Measurements from ENCODE around the gene SMAD3. TPM values are rescaled to one million over a fixed set of nuclear protein-coding genes. Genes with fewer than 3 reads are reported as not detected.
A peak's percentile ranks its signal among the peaks of the same experiment; 100 is the strongest.

Gene SMAD3
- total and polyA plus RNA-seq, 2 donors: 8.8 to 21.6 TPM

DNA sequence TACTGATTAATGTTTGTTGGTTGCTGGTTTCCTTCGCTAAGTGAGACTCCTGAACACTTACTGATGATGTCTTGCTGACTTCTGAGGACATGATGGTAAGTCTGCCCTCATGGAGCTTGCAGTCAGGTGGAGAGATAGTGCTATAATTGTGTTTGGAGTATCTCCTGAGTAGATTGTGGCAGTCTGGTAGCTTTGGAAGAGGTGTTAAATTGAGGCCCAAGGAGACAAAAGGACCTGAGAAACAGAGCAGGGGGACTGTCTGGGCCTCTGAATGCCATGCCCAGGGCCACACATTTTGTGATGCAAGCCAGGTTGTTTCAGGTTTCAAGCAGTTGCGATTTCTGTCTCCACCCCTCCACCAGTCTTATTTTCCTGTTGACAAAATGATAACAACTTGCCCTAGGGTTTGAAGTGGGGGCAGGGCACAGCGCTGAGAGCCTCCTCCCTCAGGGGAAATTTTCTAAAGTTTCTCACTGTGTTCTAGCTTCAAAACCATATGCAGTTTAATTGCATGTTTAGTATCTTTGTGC, 16.7 kb downstream of the SMAD3 start:
- Histone ChIP-seq H3K4me3 (ENCODE audit: low read length in 2 of 2) (no peak overlapping the region), H3K4me1 (ENCODE audit: control insufficient read depth in 2 of 2, insufficient read depth in 2 of 2, low read length in 2 of 2) (peaks cover 31 to 73% of the 10 kb centered on the region in 2 donors), H3K36me3 (ENCODE audit: control insufficient read depth in 2 of 2, insufficient read depth in 2 of 2, low read length in 1 of 2) (no peaks in the 10 kb centered on the region), H3K27me3 (ENCODE audit: control insufficient read depth in 2 of 2, insufficient read depth in 1 of 2, low read length in 1 of 2) (peaks cover 0 to 2% of the 10 kb centered on the region in 2 donors), H3K27ac (ENCODE audit: low read depth in 1 of 2, low read length in 1 of 2) (no peak overlapping the region), H3K9me3 (ENCODE audit: control insufficient read depth in 2 of 2, insufficient read depth in 1 of 2, low read length in 1 of 2) (no peaks in the 10 kb centered on the region)
- peak in 1 of 9 donors; percentile 73 for DNase-seq (ENCODE audit: low read depth in 6 of 9, low spot score in 9 of 9)
- WGBS: 80% methylated on average over 3 of the region's 3 CpGs

DNA sequence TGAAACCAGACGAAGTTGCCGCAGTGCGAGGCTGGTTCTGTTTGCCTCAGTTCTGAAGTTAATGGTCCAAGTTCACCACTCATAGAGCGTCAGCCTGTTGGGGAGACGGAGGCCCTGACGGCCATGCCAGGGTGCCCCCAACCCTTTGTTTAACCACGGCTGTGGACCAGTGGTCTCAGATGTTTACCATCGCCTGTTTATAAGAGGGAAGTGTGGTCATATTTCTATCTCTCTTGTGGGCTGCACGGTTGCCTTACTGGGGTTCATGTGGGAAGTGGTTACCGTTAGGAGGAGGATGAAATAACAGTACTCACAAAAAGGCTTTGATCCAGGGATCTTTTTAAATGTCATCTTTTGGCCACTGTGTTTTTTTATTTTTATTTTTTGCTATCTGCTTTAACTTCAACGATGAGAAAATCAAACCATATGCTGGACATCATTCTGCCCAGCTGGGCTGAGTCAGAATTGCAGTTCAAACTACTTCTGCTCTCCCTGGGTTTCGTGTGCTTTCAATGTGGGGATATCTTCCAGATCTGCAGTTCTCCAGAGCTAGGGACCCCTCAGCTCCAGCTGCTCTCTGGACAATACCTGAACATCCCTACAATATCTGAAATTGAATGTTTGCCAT, 17.8 kb downstream of the SMAD3 start:
- Histone ChIP-seq H3K27ac (ENCODE audit: low read depth in 1 of 2, low read length in 1 of 2) (peak overlapping the region in 1 of 2 donors; percentile 34), H3K4me1 (ENCODE audit: control insufficient read depth in 2 of 2, insufficient read depth in 2 of 2, low read length in 2 of 2) (peaks cover 36 to 81% of the 10 kb centered on the region in 2 donors)

DNA sequence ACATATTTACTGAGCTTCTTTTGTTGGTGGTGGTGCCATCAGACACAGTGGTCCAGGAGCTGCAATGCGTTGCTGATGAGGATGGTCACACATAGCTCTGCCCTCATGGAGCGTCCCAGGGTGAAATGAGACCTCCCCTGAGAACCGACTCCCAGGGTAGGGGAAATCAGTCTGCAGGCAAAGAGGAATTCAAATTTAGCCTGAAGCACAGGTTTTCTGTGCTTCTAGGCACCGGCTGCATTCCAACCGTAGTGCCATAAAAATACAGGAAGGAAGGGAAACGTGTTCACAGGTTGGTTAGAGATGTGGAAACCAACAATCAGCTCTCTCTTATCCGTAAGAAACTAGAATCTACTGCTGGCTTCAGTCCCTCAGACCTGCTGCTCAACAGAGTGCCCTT, 19.2 kb downstream of the SMAD3 start:
- H3K27me3 ChIP-seq (ENCODE audit: control insufficient read depth in 2 of 2, insufficient read depth in 1 of 2, low read length in 1 of 2): peaks cover 0 to 2% of the 10 kb centered on the region in 2 donors
- peaks cover 36 to 82% of the 10 kb centered on the region in 2 donors for H3K4me1 ChIP-seq (ENCODE audit: control insufficient read depth in 2 of 2, insufficient read depth in 2 of 2, low read length in 2 of 2)
- H3K9me3 ChIP-seq (ENCODE audit: control insufficient read depth in 2 of 2, insufficient read depth in 1 of 2, low read length in 1 of 2): no peaks in the 10 kb centered on the region
- DNase-seq (ENCODE audit: low read depth in 6 of 9, low spot score in 9 of 9): no peak
- H3K36me3 ChIP-seq (ENCODE audit: control insufficient read depth in 2 of 2, insufficient read depth in 2 of 2, low read length in 1 of 2): no peaks in the 10 kb centered on the region
- WGBS: 93% methylated on average over 7 of the region's 7 CpGs
- no peak overlapping the region for H3K27ac ChIP-seq (ENCODE audit: low read depth in 1 of 2, low read length in 1 of 2)
- no peak overlapping the region for H3K4me3 ChIP-seq (ENCODE audit: low read length in 2 of 2)

More for the DNA sequence above, 17.8 kb downstream of the SMAD3 start:
- WGBS: 41% methylated on average over 12 of the region's 12 CpGs
- no peaks in the 10 kb centered on the region for H3K9me3 ChIP-seq (ENCODE audit: control insufficient read depth in 2 of 2, insufficient read depth in 1 of 2, low read length in 1 of 2)
- H3K36me3 ChIP-seq (ENCODE audit: control insufficient read depth in 2 of 2, insufficient read depth in 2 of 2, low read length in 1 of 2): no peaks in the 10 kb centered on the region
- peaks cover 0 to 2% of the 10 kb centered on the region in 2 donors for H3K27me3 ChIP-seq (ENCODE audit: control insufficient read depth in 2 of 2, insufficient read depth in 1 of 2, low read length in 1 of 2)
- peak in 1 of 9 donors; percentile 45 for DNase-seq (ENCODE audit: low read depth in 6 of 9, low spot score in 9 of 9)
- H3K4me3 ChIP-seq (ENCODE audit: low read length in 2 of 2): no peak overlapping the region

GRCh38 chr15:67085237-67085817, 19.9 kb downstream of the SMAD3 start:
- H3K27ac ChIP-seq (ENCODE audit: low read depth in 1 of 2, low read length in 1 of 2): peak overlapping the region in 1 of 2 donors; percentile 48

GRCh38 chr15:67085818-67086636, 20.6 kb downstream of the SMAD3 start:
- DNase-seq (ENCODE audit: low read depth in 6 of 9, low spot score in 9 of 9): no peak
- H3K4me3 ChIP-seq (ENCODE audit: low read length in 2 of 2): no peak overlapping the region
- WGBS: 93% methylated on average over 3 of the region's 3 CpGs
- H3K4me1 ChIP-seq (ENCODE audit: control insufficient read depth in 2 of 2, insufficient read depth in 2 of 2, low read length in 2 of 2): peaks cover 28 to 73% of the 10 kb centered on the region in 2 donors
- peaks cover 0 to 2% of the 10 kb centered on the region in 2 donors for H3K27me3 ChIP-seq (ENCODE audit: control insufficient read depth in 2 of 2, insufficient read depth in 1 of 2, low read length in 1 of 2)
- H3K9me3 ChIP-seq (ENCODE audit: control insufficient read depth in 2 of 2, insufficient read depth in 1 of 2, low read length in 1 of 2): no peaks in the 10 kb centered on the region
- H3K27ac ChIP-seq (ENCODE audit: low read depth in 1 of 2, low read length in 1 of 2): no peak overlapping the region
- no peaks in the 10 kb centered on the region for H3K36me3 ChIP-seq (ENCODE audit: control insufficient read depth in 2 of 2, insufficient read depth in 2 of 2, low read length in 1 of 2)

More at GRCh38 chr15:67085237-67085817, 19.9 kb downstream of the SMAD3 start:
- DNase-seq (ENCODE audit: low read depth in 6 of 9, low spot score in 9 of 9): no peak
- Histone ChIP-seq H3K27me3 (ENCODE audit: control insufficient read depth in 2 of 2, insufficient read depth in 1 of 2, low read length in 1 of 2) (peaks cover 0 to 2% of the 10 kb centered on the region in 2 donors), H3K36me3 (ENCODE audit: control insufficient read depth in 2 of 2, insufficient read depth in 2 of 2, low read length in 1 of 2) (no peaks in the 10 kb centered on the region), H3K4me3 (ENCODE audit: low read length in 2 of 2) (no peak overlapping the region), H3K9me3 (ENCODE audit: control insufficient read depth in 2 of 2, insufficient read depth in 1 of 2, low read length in 1 of 2) (no peaks in the 10 kb centered on the region), H3K4me1 (ENCODE audit: control insufficient read depth in 2 of 2, insufficient read depth in 2 of 2, low read length in 2 of 2) (peaks cover 33 to 77% of the 10 kb centered on the region in 2 donors)
- 89% methylated on average over 3 of the region's 3 CpGs for WGBS

- Histone ChIP-seq H3K27me3 (ENCODE audit: control insufficient read depth in 2 of 2, insufficient read depth in 1 of 2, low read length in 1 of 2) (peaks cover 0 to 2% of the 10 kb centered on the region in 2 donors), H3K27ac (ENCODE audit: low read depth in 1 of 2, low read length in 1 of 2) (no peak overlapping the region), H3K9me3 (ENCODE audit: control insufficient read depth in 2 of 2, insufficient read depth in 1 of 2, low read length in 1 of 2) (no peaks in the 10 kb centered on the region), H3K4me1 (ENCODE audit: control insufficient read depth in 2 of 2, insufficient read depth in 2 of 2, low read length in 2 of 2) (peaks cover 25 to 70% of the 10 kb centered on the region in 2 donors), H3K4me3 (ENCODE audit: low read length in 2 of 2) (no peak overlapping the region), H3K36me3 (ENCODE audit: control insufficient read depth in 2 of 2, insufficient read depth in 2 of 2, low read length in 1 of 2) (no peaks in the 10 kb centered on the region)
- 97% methylated on average over 3 of the region's 3 CpGs for WGBS
- no peak for DNase-seq (ENCODE audit: low read depth in 6 of 9, low spot score in 9 of 9)
These were observed 21.2 kb downstream of the SMAD3 start for GRCh38 chr15:67086637-67086914.

DNA sequence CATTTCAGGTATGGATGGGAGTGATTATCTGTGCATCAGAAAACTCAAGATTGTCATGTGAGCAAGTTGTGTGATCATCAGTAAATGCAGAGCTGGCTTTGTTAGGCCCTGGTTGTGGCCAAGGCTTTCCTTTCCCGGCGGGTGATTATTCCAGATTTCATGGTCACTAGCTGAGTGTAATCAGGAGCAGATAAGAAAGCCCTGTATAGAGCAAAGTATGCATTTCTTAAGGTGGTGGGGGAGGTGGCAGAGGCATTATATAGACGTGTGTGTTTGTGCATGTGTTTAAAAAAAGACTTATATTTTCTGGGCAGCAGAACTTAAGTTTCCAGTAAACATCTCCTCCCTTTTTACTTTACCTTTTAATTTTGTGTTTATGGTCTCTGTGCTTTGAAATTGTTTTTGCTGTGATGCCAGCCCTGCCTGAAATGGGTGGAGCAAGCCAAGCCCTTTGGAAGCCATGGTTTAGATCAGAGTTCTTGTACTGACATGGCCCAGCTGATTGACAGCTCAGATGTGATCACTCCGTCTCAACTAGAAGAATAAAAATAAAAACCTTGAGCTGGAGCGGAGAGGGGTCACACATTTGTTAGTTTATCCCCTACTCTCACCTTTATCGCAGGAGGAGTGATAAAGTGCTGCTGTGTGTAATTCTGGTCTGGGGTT, 22.2 kb downstream of the SMAD3 start:
- WGBS: 73% methylated on average over 6 of the region's 6 CpGs
- Histone ChIP-seq H3K27ac (ENCODE audit: low read depth in 1 of 2, low read length in 1 of 2) (no peak overlapping the region), H3K36me3 (ENCODE audit: control insufficient read depth in 2 of 2, insufficient read depth in 2 of 2, low read length in 1 of 2) (no peaks in the 10 kb centered on the region), H3K9me3 (ENCODE audit: control insufficient read depth in 2 of 2, insufficient read depth in 1 of 2, low read length in 1 of 2) (no peaks in the 10 kb centered on the region), H3K27me3 (ENCODE audit: control insufficient read depth in 2 of 2, insufficient read depth in 1 of 2, low read length in 1 of 2) (peaks cover 0 to 2% of the 10 kb centered on the region in 2 donors), H3K4me1 (ENCODE audit: control insufficient read depth in 2 of 2, insufficient read depth in 2 of 2, low read length in 2 of 2) (peaks cover 26 to 67% of the 10 kb centered on the region in 2 donors), H3K4me3 (ENCODE audit: low read length in 2 of 2) (no peak overlapping the region)
- DNase-seq (ENCODE audit: low read depth in 6 of 9, low spot score in 9 of 9): no peak

DNA sequence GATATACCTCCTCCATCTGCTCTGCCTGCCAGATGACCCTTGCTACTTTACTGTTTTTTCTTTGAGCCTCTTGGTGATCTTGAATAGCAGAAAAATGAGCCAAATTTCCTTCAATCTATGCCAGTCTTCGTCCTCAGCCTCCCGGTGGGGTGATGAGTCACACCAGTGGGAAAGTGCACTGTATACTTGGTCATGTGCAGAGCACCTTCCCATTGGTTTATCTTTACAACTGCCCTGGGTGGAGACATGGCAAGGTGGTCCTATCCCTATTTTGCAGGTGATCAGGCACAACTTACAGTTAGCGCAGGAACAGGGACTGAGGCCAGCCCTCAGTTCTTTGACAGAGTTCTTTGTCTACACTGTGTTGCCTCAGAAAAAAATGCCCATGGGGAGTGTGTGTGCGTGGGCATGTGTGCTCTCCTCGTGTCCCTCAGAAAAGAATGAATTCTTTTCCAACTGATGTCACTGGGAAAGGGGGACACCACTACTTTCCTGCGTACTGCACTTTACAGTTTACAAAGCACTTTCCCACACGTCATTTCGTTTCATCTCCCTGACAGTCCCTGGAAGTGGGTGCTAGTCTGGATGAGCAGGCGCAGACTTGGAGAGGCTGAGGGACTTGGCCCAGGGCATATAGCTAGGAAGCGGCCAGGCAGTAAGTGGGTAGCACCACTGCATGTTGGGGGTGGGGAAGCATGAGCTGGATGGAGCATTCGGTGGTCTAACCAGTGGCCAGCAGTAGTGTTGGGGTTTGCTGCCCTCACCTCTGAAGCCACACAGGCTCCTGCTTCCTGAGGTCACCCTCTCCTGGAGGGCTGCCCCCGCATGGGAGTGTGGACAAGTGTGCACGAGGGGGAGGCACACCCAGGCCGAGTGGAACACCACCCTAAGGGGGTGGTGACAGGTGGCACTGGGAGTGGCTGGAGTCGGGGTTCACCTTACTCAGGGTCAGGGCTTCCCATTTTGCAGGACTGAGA, 24.1 kb downstream of the SMAD3 start:
- H3K4me3 ChIP-seq (ENCODE audit: low read length in 2 of 2): no peak overlapping the region
- peaks cover 24 to 64% of the 10 kb centered on the region in 2 donors for H3K4me1 ChIP-seq (ENCODE audit: control insufficient read depth in 2 of 2, insufficient read depth in 2 of 2, low read length in 2 of 2)
- H3K27me3 ChIP-seq (ENCODE audit: control insufficient read depth in 2 of 2, insufficient read depth in 1 of 2, low read length in 1 of 2): no peaks in the 10 kb centered on the region
- no peaks in the 10 kb centered on the region for H3K9me3 ChIP-seq (ENCODE audit: control insufficient read depth in 2 of 2, insufficient read depth in 1 of 2, low read length in 1 of 2)
- no peak overlapping the region for H3K27ac ChIP-seq (ENCODE audit: low read depth in 1 of 2, low read length in 1 of 2)
- 89% methylated on average over 15 of the region's 15 CpGs for WGBS
- peaks cover 0 to 11% of the 10 kb centered on the region in 2 donors for H3K36me3 ChIP-seq (ENCODE audit: control insufficient read depth in 2 of 2, insufficient read depth in 2 of 2, low read length in 1 of 2)
- no peak for DNase-seq (ENCODE audit: low read depth in 6 of 9, low spot score in 9 of 9)
